GM20000 (cell line): ENCODE results near the gene GUCY1B1.
A peak's percentile ranks its signal among the peaks of the same experiment; 100 is the strongest.

Experiments used
- DNase-seq: peaks from one replicate; pipeline ENCODE4 v3.0.0; 2012; ENCODE audit warnings: low spot score
- TF ChIP-seq, protein P1 (sequence below): IDR thresholded peaks from 2 replicates; pipeline ENCODE4 v1.5.1; 2012; ENCODE audit warnings: mild to moderate bottlenecking, control low read depth; ENCODE audit errors: extremely low read depth, missing control alignments

The GUCY1B1 gene

DNA sequence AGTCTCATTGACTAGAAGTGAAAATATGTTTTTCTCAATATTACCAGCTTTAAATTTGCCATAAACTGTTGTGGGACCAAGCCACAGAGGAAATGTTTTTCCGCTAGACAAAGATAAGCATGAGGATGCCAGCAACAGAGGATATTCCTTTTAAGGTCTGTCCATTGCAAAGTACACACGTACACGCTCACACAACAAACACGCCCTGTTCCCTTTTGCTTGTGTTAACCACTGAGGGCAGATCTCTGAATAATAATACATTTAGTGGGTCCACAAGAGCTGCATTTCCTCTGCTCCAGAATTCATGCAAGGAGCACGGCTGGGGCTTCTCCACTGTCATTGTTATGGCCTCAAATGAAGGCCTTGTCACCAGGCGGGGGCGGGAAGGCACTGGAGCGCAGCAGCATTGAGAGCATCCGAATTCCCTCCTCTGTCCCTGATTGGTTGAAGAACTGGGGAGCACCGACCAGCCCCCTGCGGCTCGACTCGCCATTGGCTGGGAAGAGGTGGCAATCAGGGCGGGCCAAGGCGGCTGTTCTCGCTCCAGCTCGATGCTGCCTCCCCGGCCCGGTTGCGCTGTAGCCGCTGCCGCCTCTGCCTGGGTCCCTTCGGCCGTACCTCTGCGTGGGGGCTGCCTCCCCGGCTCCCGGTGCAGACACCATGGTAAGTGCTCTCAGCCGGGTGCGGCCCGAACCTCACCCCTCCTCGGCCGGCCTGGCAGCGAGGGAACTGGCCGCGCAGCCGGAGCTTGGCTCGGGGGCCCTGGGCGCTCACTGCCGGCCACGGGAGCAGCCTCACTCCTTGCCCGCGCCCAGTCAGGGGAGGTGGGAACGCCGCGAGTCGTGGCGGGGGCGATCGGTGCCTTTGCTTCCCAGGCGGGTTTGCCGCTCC lies at the start of gene GUCY1B1:
Gene GUCY1B1 (plus strand): TSS at position 541 of the 891 bp plus-strand sequence. CDS start 120 bp downstream, at position 661.
- TF ChIP-seq, protein P1, sequence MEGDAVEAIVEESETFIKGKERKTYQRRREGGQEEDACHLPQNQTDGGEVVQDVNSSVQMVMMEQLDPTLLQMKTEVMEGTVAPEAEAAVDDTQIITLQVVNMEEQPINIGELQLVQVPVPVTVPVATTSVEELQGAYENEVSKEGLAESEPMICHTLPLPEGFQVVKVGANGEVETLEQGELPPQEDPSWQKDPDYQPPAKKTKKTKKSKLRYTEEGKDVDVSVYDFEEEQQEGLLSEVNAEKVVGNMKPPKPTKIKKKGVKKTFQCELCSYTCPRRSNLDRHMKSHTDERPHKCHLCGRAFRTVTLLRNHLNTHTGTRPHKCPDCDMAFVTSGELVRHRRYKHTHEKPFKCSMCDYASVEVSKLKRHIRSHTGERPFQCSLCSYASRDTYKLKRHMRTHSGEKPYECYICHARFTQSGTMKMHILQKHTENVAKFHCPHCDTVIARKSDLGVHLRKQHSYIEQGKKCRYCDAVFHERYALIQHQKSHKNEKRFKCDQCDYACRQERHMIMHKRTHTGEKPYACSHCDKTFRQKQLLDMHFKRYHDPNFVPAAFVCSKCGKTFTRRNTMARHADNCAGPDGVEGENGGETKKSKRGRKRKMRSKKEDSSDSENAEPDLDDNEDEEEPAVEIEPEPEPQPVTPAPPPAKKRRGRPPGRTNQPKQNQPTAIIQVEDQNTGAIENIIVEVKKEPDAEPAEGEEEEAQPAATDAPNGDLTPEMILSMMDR, result peak; percentile 1
- DNase-seq, result peak; percentile 96

DNA sequence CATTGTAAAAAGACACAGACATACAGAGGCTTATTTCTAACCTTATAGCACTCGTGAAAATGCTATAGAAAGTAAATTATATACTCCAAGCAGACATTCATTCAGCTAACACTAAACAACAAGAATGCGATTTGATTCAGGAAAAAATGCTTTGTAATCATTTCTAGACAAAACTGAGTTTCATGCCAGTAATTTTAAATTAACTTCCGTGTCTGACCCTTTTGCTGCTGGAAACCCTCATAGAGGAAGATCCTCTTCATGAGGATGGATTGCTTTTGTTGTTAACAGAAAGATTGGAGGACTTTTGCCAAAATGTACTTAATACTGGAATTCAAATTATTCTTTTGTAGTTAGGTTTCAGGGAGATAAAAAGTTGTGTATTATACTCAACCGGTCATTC lies 48.9 kb upstream of the GUCY1B1 start:
- TF ChIP-seq, protein P1, result no peak
- no peak for DNase-seq

- TF ChIP-seq, protein P1, result no peak
- DNase-seq, result no peak
These were observed 47.3 kb upstream of the GUCY1B1 start for GRCh38 chr4:155711556-155711955.

- TF ChIP-seq, protein P1, result no peak
- DNase-seq, result no peak
These were observed 46.0 kb upstream of the GUCY1B1 start for GRCh38 chr4:155712846-155713245.

DNA sequence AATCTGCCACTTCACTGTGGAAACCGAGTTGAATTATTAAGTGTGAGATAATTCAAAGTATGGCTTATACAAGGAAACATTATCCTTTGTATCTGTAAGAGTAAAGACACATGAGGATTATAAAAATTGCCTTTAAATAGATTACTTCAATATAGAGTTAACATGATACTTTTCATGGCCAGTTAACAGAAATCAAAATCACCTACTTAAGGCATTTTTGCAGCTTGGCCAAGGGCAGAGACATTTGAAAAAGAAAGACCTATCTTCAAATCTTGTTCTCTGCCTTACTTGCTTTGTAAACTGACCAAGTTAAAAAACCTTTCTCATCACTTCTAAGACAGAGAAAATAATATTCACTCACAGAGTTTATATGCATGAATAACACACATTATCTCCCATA lies 44.9 kb upstream of the GUCY1B1 start:
- DNase-seq, result no peak
- TF ChIP-seq, protein P1, result no peak

GRCh38 chr4:155722336-155722735 lies 36.5 kb upstream of the GUCY1B1 start:
- TF ChIP-seq, protein P1, result no peak
- no peak for DNase-seq

- DNase-seq, result no peak
- TF ChIP-seq, protein P1, result no peak
These were observed 35.9 kb upstream of the GUCY1B1 start for GRCh38 chr4:155722816-155723499.
